Stimulated activated naive CD4-positive, alpha-beta T cell (primary cell): ENCODE results near the gene MKS1.

ENCODE experiments used
- DNase-seq, 6 experiments: peaks; one replicate each; lab custom pipeline; 2025; lab: John Stamatoyannopoulos, UW

MKS1 gene

GRCh38 chr17:58244963-58245362 is 25.9 kb upstream of the MKS1 start:
- no peak for DNase-seq

GRCh38 chr17:58242171-58242784 is 23.2 kb upstream of the MKS1 start:
- no peak for DNase-seq

- no peak for DNase-seq
Measured at GRCh38 chr17:58239987-58240386, 20.9 kb upstream of the MKS1 start.

- DNase-seq, result no peak
Measured at GRCh38 chr17:58238147-58238634, 19.1 kb upstream of the MKS1 start, which contains the start of gene LPO. LPO (plus strand) TSS chr17:58238584; CDS start chr17:58242980, 4,396 bp downstream.

- no peak for DNase-seq
Measured at GRCh38 chr17:58236394-58236793, 17.3 kb upstream of the MKS1 start.

GRCh38 chr17:58235821-58236220 is 16.8 kb upstream of the MKS1 start:
- no peak for DNase-seq

GRCh38 chr17:58234512-58234911 is 15.5 kb upstream of the MKS1 start:
- DNase-seq, result no peak

GRCh38 chr17:58233543-58233942 is 14.5 kb upstream of the MKS1 start:
- no peak for DNase-seq

GRCh38 chr17:58232707-58233156 is 13.7 kb upstream of the MKS1 start:
- DNase-seq, result no peak

- no peak for DNase-seq
Measured at GRCh38 chr17:58231641-58232040, 12.6 kb upstream of the MKS1 start.

GRCh38 chr17:58229881-58230280 is 10.8 kb upstream of the MKS1 start:
- DNase-seq, result no peak

- no peak for DNase-seq
Measured at GRCh38 chr17:58229384-58229783, 10.3 kb upstream of the MKS1 start.

GRCh38 chr17:58228679-58229078 is 9.6 kb upstream of the MKS1 start:
- DNase-seq, result no peak

- no peak for DNase-seq
Measured at GRCh38 chr17:58227733-58228132, 8.7 kb upstream of the MKS1 start.

GRCh38 chr17:58224315-58224714 is 5.3 kb upstream of the MKS1 start:
- DNase-seq, result no peak

- DNase-seq, result no peak
Measured at GRCh38 chr17:58219789-58220183, 731 bp upstream of the MKS1 start.

- no peak for DNase-seq
Measured at GRCh38 chr17:58217766-58218165, 1.3 kb downstream of the MKS1 start.

GRCh38 chr17:58215685-58216084 is 3.4 kb downstream of the MKS1 start:
- no peak for DNase-seq

GRCh38 chr17:58210922-58211321 is 8.1 kb downstream of the MKS1 start:
- no peak for DNase-seq

- DNase-seq, result no peak
Measured at GRCh38 chr17:58208344-58208743, 10.7 kb downstream of the MKS1 start.

- no peak for DNase-seq
Measured at GRCh38 chr17:58207451-58207850, 11.6 kb downstream of the MKS1 start.

- DNase-seq, result no peak
Measured at GRCh38 chr17:58205936-58206335, 13.1 kb downstream of the MKS1 start.

GRCh38 chr17:58204796-58205195 is 14.3 kb downstream of the MKS1 start:
- no peak for DNase-seq

- DNase-seq, result no peak
Measured at GRCh38 chr17:58202859-58203258, 16.2 kb downstream of the MKS1 start.
